PC-3 (cell line): ENCODE measurements around the gene PPP1R3G. TPM values are rescaled to one million over a fixed set of nuclear protein-coding genes. Genes with fewer than 3 reads are reported as not detected.

Experiments
- ATAC-seq: fragments of 200-7000 bp; cut with Tn5 transposase; 2 replicates; pipeline ENCODE4 v1.9.1; 2020; ENCODE audit warnings: mild to moderate bottlenecking, moderate library complexity
- BruUV-seq: library from RNA; stranded (reverse); fragments of 400-500 nt; replicated peaks from 2 replicates; lab custom pipeline; 2021; lab: Mats Ljungman, UMichigan
- CTCF ChIA-PET: fragments of 300-600 bp; sonication (Branson Sonifier 250); formaldehyde crosslinking; loops from one replicate; lab custom pipeline; 2022; ENCODE audit warnings: antibody characterized with exemption; lab: Charles Lee
- POLR2A ChIA-PET: fragments of 300-600 bp; sonication (Branson Sonifier 250); formaldehyde crosslinking; loops from one replicate; lab custom pipeline; 2022; ENCODE audit warnings: antibody characterized with exemption; ENCODE audit not compliant: unreplicated experiment; lab: Charles Lee
- DNase-seq: peaks from one replicate; pipeline ENCODE4 v3.0.0-alpha.2; 2015
- H2AFZ ChIP-seq: fragments of 300-600 bp; sonication (generic); 2 replicates; pipeline ENCODE4 v1.6.0; 2016; ENCODE audit warnings: antibody characterized with exemption, low read length
- H3F3A ChIP-seq: fragments of 300-600 bp; sonication (generic); one replicate; pipeline ENCODE4 v1.6.0; 2017; ENCODE audit warnings: antibody characterized with exemption, low read length, control low read depth, mild to moderate bottlenecking; ENCODE audit not compliant: unreplicated experiment
- H3K27ac ChIP-seq: fragments of 300-600 bp; sonication (generic); 2 replicates; pipeline ENCODE4 v1.5.1; 2016; ENCODE audit warnings: mild to moderate bottlenecking, low read length
- H3K27me3 ChIP-seq: fragments of 300-600 bp; sonication (generic); 2 replicates; pipeline ENCODE4 v1.6.1; 2016; ENCODE audit warnings: low read length, mixed read lengths
- H3K36me3 ChIP-seq: fragments of 300-600 bp; sonication (generic); 2 replicates; pipeline ENCODE4 v1.6.1; 2016; ENCODE audit warnings: low read depth, mixed run types, low read length, mixed read lengths
- H3K4me1 ChIP-seq: fragments of 300-600 bp; sonication (generic); 2 replicates; pipeline ENCODE4 v1.5.1; 2016; ENCODE audit warnings: low read length; ENCODE audit not compliant: insufficient read depth
- H3K4me2 ChIP-seq: fragments of 300-600 bp; sonication (generic); 2 replicates; pipeline ENCODE4 v1.6.0; 2016; ENCODE audit warnings: low read length
- H3K4me3 ChIP-seq: fragments of 300-600 bp; sonication (generic); 2 replicates; pipeline ENCODE4 v1.5.1; 2016; ENCODE audit warnings: mild to moderate bottlenecking, low read length, mixed read lengths
- H3K79me2 ChIP-seq: fragments of 300-600 bp; sonication (generic); 2 replicates; pipeline ENCODE4 v1.6.1; 2017; ENCODE audit warnings: low read length, mixed read lengths
- H3K9ac ChIP-seq: fragments of 300-600 bp; sonication (generic); 2 replicates; pipeline ENCODE4 v1.6.0; 2016; ENCODE audit warnings: mild to moderate bottlenecking, low read length
- H3K9me2 ChIP-seq: fragments of 300-600 bp; sonication (generic); replicated peaks from 2 replicates; pipeline ENCODE4 v1.6.1; 2016; ENCODE audit warnings: mixed run types, low read length, mixed read lengths
- H3K9me3 ChIP-seq: fragments of 300-600 bp; sonication (generic); 2 replicates; pipeline ENCODE4 v1.6.1; 2016; ENCODE audit warnings: low read length, mixed read lengths
- H4K20me1 ChIP-seq: fragments of 300-600 bp; sonication (generic); 2 replicates; pipeline ENCODE4 v1.6.1; 2016; ENCODE audit warnings: low read length, mixed read lengths
- EZH2 ChIP-seq: fragments of 300-600 bp; sonication (generic); IDR thresholded peaks from one replicate; pipeline ENCODE4 v1.6.1; 2017; ENCODE audit warnings: antibody characterized with exemption, mild to moderate bottlenecking, low read length; ENCODE audit not compliant: unreplicated experiment
- EZH2phosphoT487 ChIP-seq: fragments of 300-600 bp; sonication (generic); IDR thresholded peaks from 2 replicates; pipeline ENCODE4 v1.6.1; 2018; ENCODE audit warnings: mild to moderate bottlenecking, antibody characterized with exemption, low read length, borderline replicate concordance
- intact Hi-C: fragments of 100-400 bp; cut with micrococcal nuclease; formaldehyde crosslinking; loops from 2 replicates; pipeline ENCODE4 v1.9.0; 2023
- total RNA-seq: library from RNA; depleted of rRNA; stranded (reverse); fragments of >200 nt; gene quantifications from 2 replicates; pipeline ENCODE4 v1.2.3, GENCODE V29; 2014
- TF ChIP-seq, protein P1 (sequence below): fragments of 300-600 bp; sonication (generic); conservative IDR thresholded peaks from 2 replicates; pipeline ENCODE4 v1.5.1; 2017; ENCODE audit warnings: antibody characterized with exemption, low read depth, mild to moderate bottlenecking, low read length

Gene PPP1R3G
- total RNA-seq, 1 experiment from 2014 or later: 2.8 TPM

DNA sequence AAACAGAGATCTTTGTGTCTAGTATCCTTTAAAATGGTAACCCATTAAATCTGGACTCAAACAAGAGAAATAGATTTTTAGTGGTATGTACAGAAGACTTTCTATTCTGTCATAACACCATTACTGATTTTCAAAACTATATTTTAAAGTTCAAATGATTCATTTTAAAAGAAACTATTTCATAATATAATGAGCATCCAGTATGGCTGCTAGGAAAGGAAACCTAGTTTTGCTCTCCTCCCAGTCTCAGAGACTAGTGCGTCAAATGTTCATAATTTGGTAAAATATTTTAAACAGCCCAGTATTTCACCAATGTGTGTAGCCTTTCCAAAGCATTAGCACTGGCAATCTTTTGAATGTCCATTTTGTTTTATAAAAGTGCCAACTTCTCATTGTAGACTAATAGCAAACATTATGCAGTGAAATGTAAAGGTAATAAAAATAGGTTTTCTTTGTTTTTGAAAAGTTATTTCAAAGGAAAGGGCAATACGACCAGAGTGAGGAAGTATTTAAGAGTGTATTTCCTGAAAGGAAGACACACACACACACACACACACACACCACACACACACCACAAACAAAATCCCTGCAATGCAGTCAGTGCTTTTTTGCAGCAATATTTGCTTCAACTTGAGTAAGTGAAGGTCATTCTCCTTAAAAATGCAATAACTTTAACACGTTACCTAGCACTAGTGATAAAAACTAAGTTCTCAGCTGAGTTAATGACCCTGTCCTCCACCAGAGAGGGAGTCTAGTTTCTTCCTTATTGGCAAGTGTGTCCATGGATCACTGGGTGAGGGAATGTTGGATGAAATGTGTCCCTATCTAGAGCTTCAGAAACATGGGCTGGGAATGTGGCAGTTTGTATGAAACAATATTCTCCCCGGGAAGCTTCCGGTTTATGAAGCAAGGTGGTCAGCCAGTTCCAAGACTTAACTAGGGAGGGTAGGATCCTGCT is 4.6 kb downstream of the PPP1R3G start:
- H3K27ac ChIP-seq: no peak overlapping the region
- H2AFZ ChIP-seq: no peak overlapping the region
- ChIA-PET POLR2A (no interaction called here), CTCF (no interaction called here)
- BruUV-seq: no TSS peak
- H3K9ac ChIP-seq: no peak overlapping the region
- H3K36me3 ChIP-seq: no peaks in the 10 kb centered on the region
- H3F3A ChIP-seq: no peaks in the 10 kb centered on the region
- no peaks in the 10 kb centered on the region for H3K27me3 ChIP-seq
- no peak for TF ChIP-seq EZH2phosphoT487
- no peak for TF ChIP-seq EZH2
- TF ChIP-seq, protein P1, sequence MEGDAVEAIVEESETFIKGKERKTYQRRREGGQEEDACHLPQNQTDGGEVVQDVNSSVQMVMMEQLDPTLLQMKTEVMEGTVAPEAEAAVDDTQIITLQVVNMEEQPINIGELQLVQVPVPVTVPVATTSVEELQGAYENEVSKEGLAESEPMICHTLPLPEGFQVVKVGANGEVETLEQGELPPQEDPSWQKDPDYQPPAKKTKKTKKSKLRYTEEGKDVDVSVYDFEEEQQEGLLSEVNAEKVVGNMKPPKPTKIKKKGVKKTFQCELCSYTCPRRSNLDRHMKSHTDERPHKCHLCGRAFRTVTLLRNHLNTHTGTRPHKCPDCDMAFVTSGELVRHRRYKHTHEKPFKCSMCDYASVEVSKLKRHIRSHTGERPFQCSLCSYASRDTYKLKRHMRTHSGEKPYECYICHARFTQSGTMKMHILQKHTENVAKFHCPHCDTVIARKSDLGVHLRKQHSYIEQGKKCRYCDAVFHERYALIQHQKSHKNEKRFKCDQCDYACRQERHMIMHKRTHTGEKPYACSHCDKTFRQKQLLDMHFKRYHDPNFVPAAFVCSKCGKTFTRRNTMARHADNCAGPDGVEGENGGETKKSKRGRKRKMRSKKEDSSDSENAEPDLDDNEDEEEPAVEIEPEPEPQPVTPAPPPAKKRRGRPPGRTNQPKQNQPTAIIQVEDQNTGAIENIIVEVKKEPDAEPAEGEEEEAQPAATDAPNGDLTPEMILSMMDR: no peak
- no peaks in the 10 kb centered on the region for H3K9me2 ChIP-seq
- H3K79me2 ChIP-seq: no peaks in the 10 kb centered on the region
- no peak overlapping the region for H3K4me2 ChIP-seq
- no peaks in the 10 kb centered on the region for H4K20me1 ChIP-seq
- H3K4me1 ChIP-seq: peaks cover 13% of the 10 kb centered on the region
- intact Hi-C loops: no loop called here
- DNase-seq (no peak), ATAC-seq (no peak)
- H3K9me3 ChIP-seq: no peaks in the 10 kb centered on the region
- H3K4me3 ChIP-seq: no peak overlapping the region

DNA sequence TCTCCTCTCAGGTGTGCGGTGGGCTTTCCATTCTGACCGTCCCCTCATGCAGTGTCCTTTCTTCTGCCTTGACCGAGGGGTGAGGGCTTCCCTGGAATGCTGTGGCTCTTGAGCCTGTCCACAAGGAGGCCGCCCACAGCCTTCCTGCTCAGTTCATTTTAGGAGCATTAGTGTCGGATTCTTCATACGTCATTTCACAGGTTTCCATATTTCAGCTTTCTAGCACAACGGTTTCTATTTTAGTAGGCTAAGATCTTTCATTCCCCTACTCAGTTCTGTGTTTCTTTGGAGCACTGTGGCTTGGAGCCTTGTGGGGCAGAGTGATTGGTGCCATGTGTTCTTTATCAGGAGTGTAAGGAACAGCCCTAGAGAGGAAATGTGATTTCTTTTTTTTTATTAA is 5.5 kb downstream of the PPP1R3G start:
- no peak for DNase-seq
- H3K4me3 ChIP-seq: no peak overlapping the region
- H3K36me3 ChIP-seq: no peaks in the 10 kb centered on the region
- H3K4me1 ChIP-seq: peaks cover 17% of the 10 kb centered on the region
- no peaks in the 10 kb centered on the region for H3F3A ChIP-seq
- POLR2A ChIA-PET: no interaction called here
- intact Hi-C loops: no loop called here
- no peaks in the 10 kb centered on the region for H3K9me2 ChIP-seq
- H3K27me3 ChIP-seq: no peaks in the 10 kb centered on the region
- ATAC-seq: no peak
- H3K27ac ChIP-seq: no peak overlapping the region
- CTCF ChIA-PET: no interaction called here
- no peaks in the 10 kb centered on the region for H4K20me1 ChIP-seq
- no peak overlapping the region for H3K9ac ChIP-seq
- no peaks in the 10 kb centered on the region for H3K79me2 ChIP-seq
- TF ChIP-seq, protein P1: no peak
- TF ChIP-seq EZH2: no peak
- TF ChIP-seq EZH2phosphoT487: no peak
- H3K4me2 ChIP-seq: no peak overlapping the region
- no peak overlapping the region for H2AFZ ChIP-seq
- H3K9me3 ChIP-seq: no peaks in the 10 kb centered on the region
- BruUV-seq: no TSS peak
